AG04449 (cell line): ENCODE results near the gene RNF169.

Experiments
- CTCF ChIA-PET: fragments of 350-600 bp; formaldehyde crosslinking; extraction: SDS; loops from one replicate; lab custom pipeline; 2021; ENCODE audit warnings: antibody characterized with exemption; lab: Yijun Ruan, JAX
- POLR2A ChIA-PET: fragments of 400-600, 350-600 bp; formaldehyde crosslinking; extraction: SDS; loops from one replicate; lab custom pipeline; 2020; ENCODE audit warnings: antibody characterized with exemption, inconsistent platforms; lab: Yijun Ruan, JAX
- DNase-seq: peaks from one replicate; pipeline ENCODE4 v3.0.0-alpha.2; 2010; ENCODE audit warnings: low read depth, low spot score
- H3K4me3 ChIP-seq: 2 replicates; pipeline ENCODE4 v1.5.1; 2011; ENCODE audit warnings: low read depth, mild to moderate bottlenecking, control low read depth, low read length
- CTCF ChIP-seq: IDR thresholded peaks from one replicate; pipeline ENCODE4 v1.5.1; 2011; ENCODE audit warnings: mild to moderate bottlenecking, moderate library complexity, low read length, control low read depth, inconsistent platforms; ENCODE audit not compliant: insufficient read depth; ENCODE audit errors: missing control alignments

Gene RNF169

DNA sequence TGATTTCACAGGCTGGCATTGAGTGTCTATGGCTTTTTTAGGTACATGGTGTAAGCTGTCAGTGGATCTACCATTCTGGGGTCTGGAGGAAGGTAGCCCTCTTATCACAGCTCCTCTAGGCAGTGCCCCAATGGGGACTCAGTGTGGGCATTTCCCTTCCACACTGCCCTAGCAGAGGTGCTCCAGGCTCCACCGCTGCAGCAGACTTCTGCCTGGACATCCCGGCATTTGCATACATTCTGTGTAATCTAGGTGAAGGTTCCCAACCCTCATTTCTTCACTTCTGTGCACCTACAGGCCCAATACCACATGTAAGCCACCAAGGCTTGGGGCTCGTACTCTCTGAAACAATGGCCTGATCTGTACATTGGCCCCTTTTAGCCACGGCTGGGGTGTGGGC lies 78.3 kb downstream of the RNF169 start:
- ChIA-PET POLR2A (no interaction called here), CTCF (no interaction called here)
- DNase-seq = no peak
- no peak overlapping the region for H3K4me3 ChIP-seq
- TF ChIP-seq CTCF = no peak

DNA sequence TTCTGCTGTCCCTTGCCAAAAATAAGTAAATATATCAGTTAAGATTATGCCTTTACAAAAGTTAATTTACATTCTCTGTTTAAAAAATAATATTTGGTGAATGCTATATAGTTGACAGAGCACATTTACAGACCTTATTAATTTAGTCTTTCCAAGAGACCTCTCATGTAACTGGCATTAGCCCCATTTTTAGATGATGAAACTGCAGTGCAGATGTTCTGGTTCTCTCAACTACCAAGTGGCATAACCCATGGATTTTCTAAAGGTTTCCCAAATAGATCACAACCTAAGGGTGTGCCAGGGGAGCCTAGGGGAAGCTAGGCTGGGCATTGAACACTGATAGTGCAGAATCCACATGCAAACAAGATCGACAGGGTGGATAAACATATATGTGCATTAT lies 88.5 kb downstream of the RNF169 start:
- ChIA-PET CTCF (no interaction called here), POLR2A (no interaction called here)
- TF ChIP-seq CTCF = no peak
- H3K4me3 ChIP-seq = no peak overlapping the region
- no peak for DNase-seq

GRCh38 chr11:74838188-74838587 lies 89.5 kb downstream of the RNF169 start:
- TF ChIP-seq CTCF = no peak
- ChIA-PET POLR2A (no interaction called here), CTCF (interaction anchor here (1.3 kb wide), 1 partner anchor 36 kb away, joined by 3 read pairs; no protein-coding TSS in a partner anchor)
- no peak for DNase-seq
- no peak overlapping the region for H3K4me3 ChIP-seq

GRCh38 chr11:74839446-74839845 lies 90.8 kb downstream of the RNF169 start:
- no peak overlapping the region for H3K4me3 ChIP-seq
- ChIA-PET CTCF (interaction anchor here (1.0 to 1.2 kb wide), 2 partner anchors 13 to 18 kb away, joined by 3 read pairs; no protein-coding TSS in a partner anchor), POLR2A (no interaction called here)
- TF ChIP-seq CTCF = no peak
- DNase-seq = no peak

DNA sequence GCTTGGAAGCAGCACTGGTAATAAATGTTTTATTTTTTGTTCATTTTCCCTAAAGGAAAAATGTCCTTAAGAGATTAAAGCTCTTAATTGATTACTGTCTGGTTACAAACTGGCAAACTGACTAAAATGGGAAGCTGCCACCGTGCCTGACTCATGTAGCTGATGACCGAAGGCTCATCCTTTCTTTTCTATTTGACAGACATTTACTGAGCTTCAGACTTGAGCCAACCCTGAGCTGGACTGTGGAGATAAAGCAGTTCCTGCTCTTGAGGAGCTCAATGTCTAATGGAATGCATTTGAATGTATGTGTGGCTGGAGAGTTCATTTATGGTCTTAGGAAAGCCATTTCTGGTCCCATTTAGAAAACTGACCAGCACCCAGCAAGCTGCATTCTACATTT lies 91.3 kb downstream of the RNF169 start:
- ChIA-PET POLR2A (no interaction called here), CTCF (interaction anchor here (1.0 to 1.2 kb wide), 2 partner anchors 12 to 18 kb away, joined by 3 read pairs; no protein-coding TSS in a partner anchor)
- no peak overlapping the region for H3K4me3 ChIP-seq
- no peak for TF ChIP-seq CTCF
- no peak for DNase-seq

GRCh38 chr11:74840486-74840885 lies 91.8 kb downstream of the RNF169 start:
- no peak overlapping the region for H3K4me3 ChIP-seq
- no peak for DNase-seq
- no peak for TF ChIP-seq CTCF
- ChIA-PET CTCF (interaction anchor here (0.9 to 1.2 kb wide), 2 partner anchors 19 kb away, joined by 3 to 4 read pairs; no protein-coding TSS in a partner anchor), POLR2A (no interaction called here)
